ENCODE results near the gene TCEA2.
A peak's percentile ranks its signal among the peaks of the same experiment; 100 is the strongest.

The TCEA2 gene

GRCh38 chr20:64049060-64049877, 13.7 kb upstream of the TCEA2 start, which contains the start of gene SOX18:
Gene SOX18 (minus strand): TSS chr20:64049639. CDS start chr20:64049516, 123 bp downstream.
- no peaks in the 10 kb centered on the region for H3K9me3 ChIP-seq
- peak within 1 kb of the TSS; percentile 66 for H3K4me3 ChIP-seq
- H3K4me2 ChIP-seq = peak within 1 kb of the TSS; percentile 94
- no peak within 1 kb of the TSS for H3K27ac ChIP-seq
- peak within 1 kb of the TSS; percentile 57; the same call in 1 of the 2 replicates for H3K9ac ChIP-seq
- peaks cover 99% of the 10 kb centered on the region for H3K27me3 ChIP-seq
- H3K4me1 ChIP-seq = peaks cover 62% of the 10 kb centered on the region
- peaks cover 12% of the 10 kb centered on the region for H4K20me1 ChIP-seq
- H3K36me3 ChIP-seq = no peaks in the 10 kb centered on the region
- TF ChIP-seq Cebpa-rat (IDR thresholded peaks at IDR 0.05) = no peak

- Histone ChIP-seq H3K36me3 (no peaks in the 10 kb centered on the region), H3K9me3 (no peaks in the 10 kb centered on the region), H3K4me1 (peaks cover 68% of the 10 kb centered on the region), H4K20me1 (peaks cover 12% of the 10 kb centered on the region), H3K9ac (peak overlapping the region; percentile 57; the same call in 1 of the 2 replicates), H3K27ac (no peak overlapping the region), H3K27me3 (peaks cover 95% of the 10 kb centered on the region), H3K4me3 (peak overlapping the region; percentile 66), H3K4me2 (peak overlapping the region; percentile 94)
- no peak for TF ChIP-seq Cebpa-rat (IDR thresholded peaks at IDR 0.05)
Measured at GRCh38 chr20:64049878-64050260, 13.1 kb upstream of the TCEA2 start.

GRCh38 chr20:64050261-64051032, 12.6 kb upstream of the TCEA2 start:
- Histone ChIP-seq H3K36me3 (no peaks in the 10 kb centered on the region), H3K27ac (no peak overlapping the region), H3K4me1 (peaks cover 72% of the 10 kb centered on the region), H3K4me3 (peak overlapping the region; percentile 66), H3K9me3 (no peaks in the 10 kb centered on the region), H3K9ac (peak overlapping the region; percentile 57; the same call in 1 of the 2 replicates), H4K20me1 (peaks cover 12% of the 10 kb centered on the region), H3K27me3 (peaks cover 90% of the 10 kb centered on the region), H3K4me2 (peak overlapping the region; percentile 94)
- no peak for TF ChIP-seq Cebpa-rat (IDR thresholded peaks at IDR 0.05)

- Histone ChIP-seq H3K4me2 (peak overlapping the region; percentile 94), H3K9me3 (no peaks in the 10 kb centered on the region), H3K27me3 (peaks cover 84% of the 10 kb centered on the region), H3K9ac (no peak overlapping the region), H3K27ac (no peak overlapping the region), H4K20me1 (peaks cover 12% of the 10 kb centered on the region), H3K4me3 (no peak overlapping the region), H3K36me3 (no peaks in the 10 kb centered on the region), H3K4me1 (peaks cover 75% of the 10 kb centered on the region)
- TF ChIP-seq Cebpa-rat (IDR thresholded peaks at IDR 0.05) = no peak
Measured at GRCh38 chr20:64051033-64051452, 12.0 kb upstream of the TCEA2 start.

GRCh38 chr20:64051561-64052325, 11.3 kb upstream of the TCEA2 start:
- Histone ChIP-seq H3K4me3 (no peak overlapping the region), H3K27me3 (peaks cover 77% of the 10 kb centered on the region), H3K9ac (no peak overlapping the region), H3K4me2 (peak overlapping the region; percentile 94), H3K27ac (no peak overlapping the region), H3K4me1 (peaks cover 82% of the 10 kb centered on the region), H3K9me3 (no peaks in the 10 kb centered on the region), H3K36me3 (no peaks in the 10 kb centered on the region), H4K20me1 (peaks cover 12% of the 10 kb centered on the region)
- no peak for TF ChIP-seq Cebpa-rat (IDR thresholded peaks at IDR 0.05)

- TF ChIP-seq Cebpa-rat (IDR thresholded peaks at IDR 0.05) = no peak
- Histone ChIP-seq H3K4me2 (peak overlapping the region; percentile 6; the same call in 1 of the 2 replicates), H4K20me1 (peaks cover 12% of the 10 kb centered on the region), H3K27me3 (peaks cover 71% of the 10 kb centered on the region), H3K27ac (no peak overlapping the region), H3K9me3 (no peaks in the 10 kb centered on the region), H3K36me3 (no peaks in the 10 kb centered on the region), H3K9ac (no peak overlapping the region), H3K4me3 (no peak overlapping the region), H3K4me1 (peaks cover 88% of the 10 kb centered on the region)
Measured at GRCh38 chr20:64052326-64052722, 10.7 kb upstream of the TCEA2 start.

- Histone ChIP-seq H3K27me3 (peaks cover 62% of the 10 kb centered on the region), H3K27ac (0 out of 2 replicates have a peak overlapping the region, but pooled peaks have one; percentile 46), H4K20me1 (peaks cover 5% of the 10 kb centered on the region), H3K9ac (peak overlapping the region; percentile 61), H3K36me3 (no peaks in the 10 kb centered on the region), H3K4me1 (peaks cover 91% of the 10 kb centered on the region), H3K9me3 (no peaks in the 10 kb centered on the region), H3K4me2 (peak overlapping the region; percentile 89), H3K4me3 (no peak overlapping the region)
- TF ChIP-seq Cebpa-rat (IDR thresholded peaks at IDR 0.05) = no peak
Measured at GRCh38 chr20:64052987-64053840, 9.8 kb upstream of the TCEA2 start.

GRCh38 chr20:64053841-64054661, 8.9 kb upstream of the TCEA2 start:
- H3K4me3 ChIP-seq = 0 out of 2 replicates have a peak overlapping the region, but pooled peaks have one; percentile 18
- H4K20me1 ChIP-seq = no peaks in the 10 kb centered on the region
- H3K9me3 ChIP-seq = no peaks in the 10 kb centered on the region
- no peaks in the 10 kb centered on the region for H3K36me3 ChIP-seq
- H3K27ac ChIP-seq = 0 out of 2 replicates have a peak overlapping the region, but pooled peaks have one; percentile 46
- peaks cover 91% of the 10 kb centered on the region for H3K4me1 ChIP-seq
- H3K4me2 ChIP-seq = peak overlapping the region; percentile 89
- TF ChIP-seq Cebpa-rat (IDR thresholded peaks at IDR 0.05) = no peak
- H3K9ac ChIP-seq = peak overlapping the region; percentile 61
- H3K27me3 ChIP-seq = peaks cover 54% of the 10 kb centered on the region
